GM18909 (cell line): ENCODE results near the gene TPBG.
"Not testable (repeated sequence)": the region's sequence is repeated elsewhere in the genome, so short reads cannot be mapped to it uniquely, and the experiment has no call there.

Source experiments
- ATAC-seq: cut with Tn5 transposase; IDR thresholded peaks from one replicate; pipeline ENCODE4 v1.9.1; 2021; ENCODE audit warnings: mild to moderate bottlenecking; ENCODE audit not compliant: unreplicated experiment, poor library complexity

TPBG gene

DNA sequence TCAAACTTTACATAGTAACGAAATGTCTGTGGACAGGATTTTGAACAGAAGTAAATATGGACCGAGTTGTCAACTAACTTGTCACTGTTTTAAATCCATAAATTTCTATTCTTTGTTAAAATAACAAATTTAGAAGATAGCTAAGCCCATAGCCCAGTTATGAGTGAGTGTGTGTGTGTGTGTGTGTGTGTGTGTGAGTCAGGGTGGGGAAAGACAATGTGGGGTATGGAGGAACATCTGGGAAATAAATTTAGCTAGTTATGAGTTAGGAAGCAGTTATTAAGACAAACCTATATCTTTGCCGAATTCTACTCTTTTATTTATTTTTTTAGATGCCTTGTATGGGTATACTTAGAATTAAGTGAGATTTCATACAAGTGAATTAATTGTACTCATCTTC lies 9.0 kb downstream of the TPBG start:
- ATAC-seq = no peak

GRCh38 chr6:82374516-82374915 lies 10.9 kb downstream of the TPBG start:
- ATAC-seq = no peak

DNA sequence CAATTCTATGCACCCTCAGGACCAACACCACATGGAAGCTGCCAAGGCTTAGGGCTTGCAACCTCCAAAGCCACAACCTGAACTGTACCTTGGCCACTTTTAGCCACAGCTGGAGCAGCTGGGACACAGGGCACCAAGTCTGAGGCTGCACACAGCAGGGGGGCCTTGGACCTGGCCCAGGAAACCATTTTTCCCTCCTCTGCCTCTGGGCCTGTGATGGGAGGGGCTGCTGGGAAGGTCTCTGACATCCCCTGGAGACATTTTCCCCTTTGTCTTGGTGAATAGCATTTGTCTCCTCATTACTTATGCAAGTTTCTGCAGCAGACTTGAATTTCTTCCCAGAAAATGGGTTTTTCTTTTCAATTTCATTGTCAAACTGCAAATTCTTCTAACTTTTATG lies 13.0 kb downstream of the TPBG start:
- ATAC-seq = no peak

DNA sequence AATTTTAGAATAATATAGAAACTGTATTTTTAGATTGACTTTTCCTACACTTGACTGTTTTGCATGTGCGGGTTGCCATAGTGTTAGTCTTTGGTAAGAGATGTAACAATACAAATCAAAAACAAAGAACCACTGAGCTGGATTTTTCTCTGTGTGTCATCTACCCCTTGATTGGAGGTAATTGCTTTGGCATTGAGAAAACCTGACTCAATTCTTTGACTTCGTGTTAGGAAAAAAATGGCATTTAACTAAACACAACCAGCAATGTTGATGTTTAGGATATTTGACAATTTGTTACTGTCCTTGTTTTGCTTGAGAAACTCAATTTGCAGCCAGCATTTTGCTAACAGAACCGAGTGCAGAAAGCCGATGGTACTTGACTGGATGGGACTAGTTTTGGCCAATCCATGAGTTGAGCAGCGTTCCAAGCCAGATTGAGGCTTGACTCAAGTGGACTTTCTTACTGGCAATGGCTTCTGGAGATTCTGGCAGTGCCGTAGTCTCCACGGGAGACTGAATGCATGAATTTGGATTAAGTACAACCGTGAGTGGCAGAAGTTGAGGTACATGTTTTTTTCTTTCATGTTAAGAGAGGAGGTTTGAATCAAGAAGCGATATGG lies 17.1 kb downstream of the TPBG start:
- ATAC-seq = no peak

DNA sequence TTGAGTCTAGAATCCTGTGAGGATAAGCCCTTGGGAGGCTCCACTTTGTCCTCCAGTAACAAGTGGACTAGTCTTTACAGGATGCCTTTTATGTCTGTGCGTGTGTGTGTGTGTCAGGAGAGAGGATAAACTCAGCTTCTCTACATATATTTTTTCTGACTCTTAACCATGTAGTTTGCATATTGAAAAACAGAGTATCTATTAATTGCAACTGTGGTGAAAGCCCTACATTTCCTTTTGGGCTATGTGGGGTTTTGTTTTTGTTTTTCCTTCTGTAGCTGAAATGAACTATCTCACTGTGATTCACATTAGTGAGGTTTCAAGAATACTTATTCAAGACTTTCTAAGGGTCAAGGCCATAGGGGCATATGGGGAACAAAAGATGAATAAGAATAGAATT lies 17.7 kb downstream of the TPBG start:
- ATAC-seq = peak; percentile 84

DNA sequence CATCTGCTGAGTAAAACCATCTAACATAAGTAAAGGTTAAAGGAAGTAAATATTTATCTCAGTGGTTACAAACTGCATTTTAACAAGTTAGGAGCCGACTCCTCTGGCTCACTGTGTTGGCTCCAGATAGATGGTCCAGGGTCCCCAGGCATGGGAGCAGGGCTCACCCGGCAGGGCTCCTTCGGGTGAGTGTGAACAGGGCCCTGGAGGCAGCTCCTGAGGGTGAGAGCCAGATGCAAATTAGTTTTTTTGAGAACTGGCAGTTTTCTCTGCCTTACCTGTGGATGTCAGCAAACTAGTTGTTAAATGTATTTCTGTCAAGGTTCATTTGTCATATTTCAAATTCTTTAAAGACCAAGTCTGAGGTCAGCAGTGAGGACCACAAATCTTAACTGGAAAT lies 21.5 kb downstream of the TPBG start:
- no peak for ATAC-seq

GRCh38 chr6:82385546-82385945 lies 21.9 kb downstream of the TPBG start:
- no peak for ATAC-seq

DNA sequence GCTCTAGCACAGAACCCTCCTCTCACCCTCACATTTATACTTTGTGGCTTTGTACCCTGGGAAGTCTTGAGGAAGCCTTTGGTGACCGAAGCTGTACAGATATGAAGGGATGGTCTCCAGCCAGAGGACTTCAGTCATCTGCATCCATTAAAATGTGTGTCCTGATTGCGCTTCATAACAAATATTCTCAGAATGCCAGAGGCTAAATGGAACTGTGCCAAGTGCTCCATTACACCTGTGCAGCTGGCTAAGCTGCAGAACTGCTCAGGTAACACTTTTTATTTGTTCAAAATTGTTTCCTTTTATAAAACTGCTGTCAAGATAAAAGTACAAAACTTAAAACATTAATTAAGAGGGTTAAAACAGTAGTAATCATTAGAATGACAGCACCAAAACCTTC lies 22.3 kb downstream of the TPBG start:
- ATAC-seq = no peak

DNA sequence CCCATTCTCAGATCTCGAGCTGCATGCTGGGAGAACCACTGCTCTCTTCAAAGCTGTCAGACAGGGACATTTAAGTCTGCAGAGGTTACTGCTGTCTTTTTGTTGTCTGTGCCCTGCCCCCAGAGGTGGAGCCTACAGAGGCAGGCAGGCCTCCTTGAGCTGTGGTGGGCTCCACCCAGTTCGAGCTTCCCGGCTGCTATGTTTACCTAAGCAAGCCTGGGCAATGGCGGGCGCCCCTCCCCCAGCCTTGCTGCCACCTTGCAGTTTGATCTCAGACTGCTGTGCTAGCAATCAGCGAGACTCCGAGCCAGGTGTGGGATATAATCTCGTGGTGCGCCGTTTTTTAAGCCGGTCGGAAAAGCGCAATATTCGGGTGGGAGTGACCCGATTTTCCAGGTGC lies 31.2 kb downstream of the TPBG start:
- ATAC-seq = not testable (repeated sequence)

DNA sequence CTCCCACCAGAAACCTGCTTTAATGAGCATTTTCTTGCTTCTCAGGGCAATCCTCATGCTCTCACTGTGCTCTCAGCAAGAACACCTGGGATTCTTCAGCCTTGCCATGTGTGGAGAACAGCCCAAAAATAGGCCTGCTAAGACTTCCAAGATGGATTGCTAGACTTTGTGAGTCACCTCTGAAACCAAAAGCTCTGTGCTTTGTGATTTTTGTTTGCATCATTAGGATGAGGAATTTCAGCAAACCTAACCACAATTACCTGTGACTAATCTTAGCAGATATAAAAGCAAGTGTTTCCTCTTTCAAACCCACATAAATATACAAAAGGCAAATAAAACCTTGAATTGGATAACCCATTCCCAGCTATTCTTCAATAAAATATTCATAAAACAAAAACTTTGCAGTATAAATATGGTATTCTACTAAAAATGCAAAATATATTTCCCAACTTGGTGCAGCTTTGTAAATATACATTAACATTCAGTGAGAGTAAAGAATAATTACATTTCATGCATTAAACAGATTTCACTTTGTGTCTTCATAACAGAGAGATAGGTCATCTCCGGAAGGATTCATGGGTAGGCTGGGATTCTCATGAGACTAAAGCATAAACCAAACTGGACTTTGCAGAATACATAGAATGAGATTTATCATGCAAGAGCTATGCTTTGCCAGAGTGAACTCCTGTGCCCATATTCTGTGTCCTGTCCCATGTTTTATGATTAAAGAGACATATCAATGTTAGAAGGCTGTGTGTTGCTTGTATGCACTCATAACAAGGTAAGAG lies 33.5 kb downstream of the TPBG start:
- ATAC-seq = no peak

DNA sequence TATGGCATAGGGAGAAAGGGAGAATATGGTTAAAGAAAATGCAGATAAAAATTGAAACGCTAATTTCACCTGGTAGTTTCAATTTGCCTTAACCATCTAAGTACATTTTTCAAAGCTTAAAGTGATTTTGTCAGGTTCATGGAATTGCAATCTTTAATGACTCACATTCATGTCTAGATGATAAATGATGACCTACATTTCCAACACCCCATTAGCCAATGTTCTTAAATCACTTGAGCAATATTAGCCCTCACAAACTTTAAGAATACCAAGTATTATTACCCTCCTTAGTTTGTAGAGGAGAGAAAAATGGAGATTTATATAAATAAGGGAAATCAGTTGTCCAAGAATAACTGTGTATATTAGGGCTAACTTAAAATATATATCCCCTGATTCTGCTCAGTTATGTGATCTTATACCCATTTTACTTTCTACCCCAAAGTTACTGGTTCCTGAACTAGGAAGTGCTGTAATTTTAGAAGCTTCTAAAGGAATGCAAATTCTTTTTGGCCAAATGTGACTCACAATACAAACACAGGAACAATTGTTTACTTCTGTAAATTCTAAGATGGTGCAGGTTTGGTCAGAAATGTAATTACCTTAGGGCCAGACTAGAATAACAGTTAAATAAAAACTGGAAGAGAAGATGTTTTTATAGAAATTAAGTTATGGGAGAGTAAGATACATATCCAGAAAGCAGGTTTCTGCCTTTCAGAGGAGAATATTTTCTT lies 34.5 kb downstream of the TPBG start:
- no peak for ATAC-seq

- peak; percentile 61 for ATAC-seq
Observed at GRCh38 chr6:82408952-82409431, 45.4 kb downstream of the TPBG start.

DNA sequence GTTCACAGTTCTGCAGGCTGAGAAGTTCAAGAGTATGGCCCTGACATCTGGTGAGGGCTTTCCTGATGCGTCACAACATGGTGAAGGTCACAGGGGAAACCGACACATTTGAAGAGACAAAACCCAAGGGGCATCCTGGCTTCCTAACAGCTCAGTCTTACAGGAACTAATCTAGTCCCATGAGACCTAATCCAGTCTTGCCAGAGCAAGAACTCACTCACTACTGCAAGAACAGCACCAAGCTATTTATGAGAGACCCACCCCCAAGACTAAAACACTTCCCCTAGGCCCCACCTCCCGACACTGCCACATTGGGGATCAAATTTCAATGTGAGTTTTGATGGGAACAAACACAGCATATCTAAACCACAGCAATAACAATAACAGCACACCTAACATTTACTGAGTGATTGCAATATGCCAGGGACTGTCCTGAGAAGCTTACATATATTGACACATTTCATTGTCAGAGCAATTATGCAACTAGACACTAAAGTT lies 46.6 kb downstream of the TPBG start:
- ATAC-seq = no peak

GRCh38 chr6:82413868-82414267 lies 50.3 kb downstream of the TPBG start:
- ATAC-seq = no peak

GRCh38 chr6:82415820-82416219 lies 52.2 kb downstream of the TPBG start:
- ATAC-seq = no peak

- no peak for ATAC-seq
Observed at GRCh38 chr6:82416346-82416745, 52.7 kb downstream of the TPBG start.
